Mesenchymal stem cell (in vitro differentiated cells and primary cell): ENCODE data around the gene MCRIP2.
A peak's percentile ranks its signal among the peaks of the same experiment; 100 is the strongest.

ENCODE experiments used
- DNase-seq: peaks from one replicate; pipeline ENCODE4 v3.0.0-alpha.2; 2013
- H2AFZ ChIP-seq: one replicate; pipeline ENCODE4 v1.6.1; 2013; ENCODE audit warnings: low read depth, mild to moderate bottlenecking, control low read depth, inconsistent platforms, low read length, moderate library complexity
- H2AK5ac ChIP-seq: 2 replicates; pipeline ENCODE4 v1.6.1; 2013; ENCODE audit warnings: low read length, moderate library complexity, mild to moderate bottlenecking, inconsistent platforms; ENCODE audit not compliant: severe bottlenecking
- H2BK120ac ChIP-seq: one replicate; pipeline ENCODE4 v1.6.1; 2013; ENCODE audit warnings: low read depth, mild to moderate bottlenecking, inconsistent platforms, low read length, moderate library complexity
- H2BK12ac ChIP-seq, 2 experiments: one replicate each; pipeline ENCODE4 v1.6.1; 2013; ENCODE audit warnings: inconsistent platforms in 2 of 2, low read length in 2 of 2, mild to moderate bottlenecking in 2 of 2, moderate library complexity in 2 of 2, control low read depth in 1 of 2
- H2BK15ac ChIP-seq: one replicate; pipeline ENCODE4 v1.6.1; 2013; ENCODE audit warnings: mild to moderate bottlenecking, low read depth, inconsistent platforms; ENCODE audit not compliant: poor library complexity, severe bottlenecking
- H2BK5ac ChIP-seq: 2 replicates; pipeline ENCODE4 v1.6.1; 2013; ENCODE audit warnings: low read depth, mild to moderate bottlenecking, low read length, control low read depth, inconsistent platforms; ENCODE audit not compliant: poor library complexity, severe bottlenecking
- H3K14ac ChIP-seq, 2 experiments: one replicate each; pipeline ENCODE4 v1.6.1; 2013; ENCODE audit warnings: inconsistent platforms in 2 of 2, low read length in 2 of 2, control low read depth in 1 of 2, mild to moderate bottlenecking in 1 of 2, moderate library complexity in 1 of 2
- H3K18ac ChIP-seq, 2 experiments: one replicate each; pipeline ENCODE4 v1.6.1; 2013; ENCODE audit warnings: inconsistent platforms in 2 of 2, low read length in 2 of 2, control low read depth in 1 of 2, low read depth in 1 of 2, mild to moderate bottlenecking in 1 of 2
- H3K23ac ChIP-seq, 2 experiments: one replicate each; pipeline ENCODE4 v1.6.1; 2013; ENCODE audit warnings: inconsistent platforms in 2 of 2, low read length in 2 of 2, mild to moderate bottlenecking in 2 of 2, moderate library complexity in 2 of 2, control low read depth in 1 of 2
- H3K27ac ChIP-seq: 2 replicates; pipeline ENCODE4 v1.5.1; 2013; ENCODE audit warnings: mild to moderate bottlenecking, moderate library complexity, low read length, control low read depth, inconsistent platforms; ENCODE audit not compliant: poor library complexity, severe bottlenecking
- H3K27me3 ChIP-seq, 2 experiments: 2 replicates each; pipeline versions ENCODE4 v1.6.1 to v1.7.0; 2013; ENCODE audit warnings: low read length in 2 of 2, mild to moderate bottlenecking in 2 of 2, moderate library complexity in 2 of 2, control low read depth in 1 of 2, inconsistent platforms in 1 of 2; ENCODE audit not compliant: control insufficient read depth in 1 of 2, insufficient read depth in 1 of 2
- H3K36me3 ChIP-seq, 2 experiments: 2 replicates each; pipeline versions ENCODE4 v1.6.1 to v1.7.0; 2013; ENCODE audit warnings: low read length in 2 of 2, control low read depth in 1 of 2, inconsistent platforms in 1 of 2, low read depth in 1 of 2, mild to moderate bottlenecking in 1 of 2; ENCODE audit not compliant: insufficient read depth in 2 of 2, control insufficient read depth in 1 of 2
- H3K4ac ChIP-seq, 2 experiments: one replicate each; pipeline ENCODE4 v1.6.1; 2013; ENCODE audit warnings: inconsistent platforms in 2 of 2, low read length in 2 of 2, mild to moderate bottlenecking in 2 of 2, moderate library complexity in 2 of 2, control low read depth in 1 of 2, low read depth in 1 of 2
- H3K4me1 ChIP-seq: 2 replicates; pipeline ENCODE4 v1.6.1; 2013; ENCODE audit warnings: low read depth, low read length, control low read depth; ENCODE audit not compliant: control insufficient read depth, insufficient read depth
- H3K4me2 ChIP-seq: 2 replicates; pipeline ENCODE4 v1.6.1; 2013; ENCODE audit warnings: low read length, mild to moderate bottlenecking, inconsistent platforms; ENCODE audit not compliant: poor library complexity, severe bottlenecking
- H3K4me3 ChIP-seq, 2 experiments: 2 replicates each; pipeline versions ENCODE4 v1.5.1 to v1.7.0; 2013; ENCODE audit warnings: low read length in 2 of 2, mild to moderate bottlenecking in 2 of 2, control low read depth in 1 of 2, low read depth in 1 of 2; ENCODE audit not compliant: insufficient read depth in 1 of 2
- H3K79me1 ChIP-seq: replicated peaks from 2 replicates; pipeline ENCODE4 v1.6.1; 2013; ENCODE audit warnings: mild to moderate bottlenecking, control low read depth, low read length, inconsistent platforms; ENCODE audit not compliant: poor library complexity, severe bottlenecking
- H3K9ac ChIP-seq: 2 replicates; pipeline ENCODE4 v1.7.0; 2013; ENCODE audit warnings: mild to moderate bottlenecking, low read length, moderate library complexity
- H3K9me3 ChIP-seq: 2 replicates; pipeline ENCODE4 v1.7.0; 2013; ENCODE audit warnings: mild to moderate bottlenecking, low read length; ENCODE audit not compliant: control insufficient read depth
- H4K8ac ChIP-seq: one replicate; pipeline ENCODE4 v1.6.1; 2013; ENCODE audit warnings: inconsistent platforms, mild to moderate bottlenecking, low read length, moderate library complexity
- H4K91ac ChIP-seq: one replicate; pipeline ENCODE4 v1.6.1; 2013; ENCODE audit warnings: mild to moderate bottlenecking, low read length, inconsistent platforms
- WGBS: methylation state at CpG from one replicate; pipeline ENCODE4 v1.1.7; 2013; ENCODE audit warnings: mixed read lengths; 5-methylcytosine and 5-hydroxymethylcytosine counted together

MCRIP2 gene

GRCh38 chr16:675884-676564 is 34.4 kb downstream of the MCRIP2 start:
- peak overlapping the region; percentile 48 to 75 for H3K4me3 ChIP-seq
- H4K91ac ChIP-seq, result no peak overlapping the region
- H3K79me1 ChIP-seq, result peaks cover 9% of the 10 kb centered on the region
- H2BK120ac ChIP-seq, result peak overlapping the region; percentile 39
- no peak overlapping the region for H3K23ac ChIP-seq
- no peak overlapping the region for H3K18ac ChIP-seq
- H2AK5ac ChIP-seq, result no peak overlapping the region
- no peak overlapping the region for H3K9ac ChIP-seq
- H2AFZ ChIP-seq, result no peak overlapping the region
- no peak overlapping the region for H3K4ac ChIP-seq
- no peak overlapping the region for H2BK15ac ChIP-seq
- no peak overlapping the region for H2BK12ac ChIP-seq
- H3K9me3 ChIP-seq, result no peaks in the 10 kb centered on the region
- H3K27me3 ChIP-seq, result no peaks in the 10 kb centered on the region
- no peak for DNase-seq
- no peak overlapping the region for H2BK5ac ChIP-seq
- H3K14ac ChIP-seq, result no peak overlapping the region
- H3K36me3 ChIP-seq, result peaks cover 24 to 53% of the 10 kb centered on the region in 2 experiments
- WGBS, result 87% methylated on average over 13 of the region's 25 CpGs
- peaks cover 44% of the 10 kb centered on the region for H3K4me1 ChIP-seq
- H4K8ac ChIP-seq, result no peak overlapping the region
- H3K27ac ChIP-seq, result no peak overlapping the region
- peak overlapping the region; percentile 89 for H3K4me2 ChIP-seq

GRCh38 chr16:676565-676902 is 34.9 kb downstream of the MCRIP2 start:
- no peak overlapping the region for H2BK120ac ChIP-seq
- H3K4me2 ChIP-seq, result no peak overlapping the region
- no peak overlapping the region for H3K4me3 ChIP-seq
- H3K79me1 ChIP-seq, result peaks cover 5% of the 10 kb centered on the region
- no peak overlapping the region for H4K8ac ChIP-seq
- H2AFZ ChIP-seq, result no peak overlapping the region
- peaks cover 23 to 53% of the 10 kb centered on the region in 2 experiments for H3K36me3 ChIP-seq
- peaks cover 49% of the 10 kb centered on the region for H3K4me1 ChIP-seq
- no peak overlapping the region for H2AK5ac ChIP-seq
- no peaks in the 10 kb centered on the region for H3K27me3 ChIP-seq
- no peak overlapping the region for H3K4ac ChIP-seq
- no peak overlapping the region for H3K14ac ChIP-seq
- no peak overlapping the region for H2BK15ac ChIP-seq
- H4K91ac ChIP-seq, result peak overlapping the region; percentile 44
- H3K9me3 ChIP-seq, result no peaks in the 10 kb centered on the region
- H3K27ac ChIP-seq, result no peak overlapping the region
- no peak overlapping the region for H3K23ac ChIP-seq
- WGBS, result 94% methylated on average over 21 of the region's 21 CpGs
- H2BK12ac ChIP-seq, result no peak overlapping the region
- no peak for DNase-seq
- H3K18ac ChIP-seq, result no peak overlapping the region
- H3K9ac ChIP-seq, result no peak overlapping the region
- no peak overlapping the region for H2BK5ac ChIP-seq

- peak overlapping the region; percentile 44 for H4K91ac ChIP-seq
- H3K4ac ChIP-seq, result no peak overlapping the region
- no peaks in the 10 kb centered on the region for H3K9me3 ChIP-seq
- peaks cover 53% of the 10 kb centered on the region for H3K4me1 ChIP-seq
- no peak overlapping the region for H3K4me3 ChIP-seq
- H2BK15ac ChIP-seq, result no peak overlapping the region
- 86% methylated on average over 23 of the region's 23 CpGs for WGBS
- peaks cover 24 to 53% of the 10 kb centered on the region in 2 experiments for H3K36me3 ChIP-seq
- DNase-seq, result no peak
- no peak overlapping the region for H3K4me2 ChIP-seq
- no peaks in the 10 kb centered on the region for H3K27me3 ChIP-seq
- no peak overlapping the region for H2BK120ac ChIP-seq
- no peak overlapping the region for H2BK12ac ChIP-seq
- H3K23ac ChIP-seq, result no peak overlapping the region
- H4K8ac ChIP-seq, result no peak overlapping the region
- H3K14ac ChIP-seq, result no peak overlapping the region
- no peak overlapping the region for H2AFZ ChIP-seq
- no peak overlapping the region for H3K9ac ChIP-seq
- no peak overlapping the region for H3K18ac ChIP-seq
- H2BK5ac ChIP-seq, result no peak overlapping the region
- no peak overlapping the region for H3K27ac ChIP-seq
- H2AK5ac ChIP-seq, result no peak overlapping the region
- H3K79me1 ChIP-seq, result peaks cover 5% of the 10 kb centered on the region
Measured at GRCh38 chr16:676913-677312, 35.3 kb downstream of the MCRIP2 start.

GRCh38 chr16:677316-678190 is 35.9 kb downstream of the MCRIP2 start:
- Histone ChIP-seq H3K27me3 (no peaks in the 10 kb centered on the region), H3K14ac (no peak overlapping the region), H4K8ac (no peak overlapping the region), H3K4me1 (peaks cover 60% of the 10 kb centered on the region), H2BK5ac (no peak overlapping the region), H3K23ac (no peak overlapping the region), H2AK5ac (no peak overlapping the region), H2AFZ (no peak overlapping the region), H3K4ac (no peak overlapping the region), H2BK12ac (no peak overlapping the region), H3K79me1 (peaks cover 2% of the 10 kb centered on the region), H3K18ac (no peak overlapping the region), H3K4me2 (no peak overlapping the region), H4K91ac (peak overlapping the region; percentile 11), H3K27ac (no peak overlapping the region), H3K4me3 (no peak overlapping the region), H2BK15ac (no peak overlapping the region), H3K9ac (no peak overlapping the region), H3K9me3 (no peaks in the 10 kb centered on the region), H2BK120ac (no peak overlapping the region), H3K36me3 (peaks cover 24 to 53% of the 10 kb centered on the region in 2 experiments)
- WGBS, result 81% methylated on average over 55 of the region's 57 CpGs
- DNase-seq, result no peak
